Lung (tissue), 12 donors: Measurements from ENCODE around the gene CNTNAP4. TPM values are rescaled to one million over a fixed set of nuclear protein-coding genes. Genes with fewer than 3 reads are reported as not detected.

Experiments
- ATAC-seq: fragments of 200-7000 bp; cut with Tn5 transposase; one replicate; pipeline ENCODE4 v1.9.1; 2020; ENCODE audit warnings: moderate number of reproducible peaks; ENCODE audit not compliant: insufficient read depth, low FRiP score
- DNase-seq, 3 donors: peaks; one replicate each; pipeline ENCODE4 v3.0.0-alpha.2; 2013 to 2017
- H3K27ac ChIP-seq, 2 donors: one replicate each; pipeline ENCODE4 v1.5.1; 2013; ENCODE audit warnings: mild to moderate bottlenecking in 2 of 2, moderate library complexity in 2 of 2, control low read depth in 1 of 2, inconsistent platforms in 1 of 2, low read depth in 1 of 2, low read length in 1 of 2
- H3K27me3 ChIP-seq, 3 donors: one replicate each; pipeline ENCODE4 v1.5.1; 2013; ENCODE audit warnings: low read length in 2 of 3; ENCODE audit not compliant: control insufficient read depth in 3 of 3, insufficient read depth in 3 of 3
- H3K36me3 ChIP-seq, 4 donors: one replicate each; pipeline ENCODE4 v1.5.1; 2013; ENCODE audit warnings: low read length in 4 of 4, mild to moderate bottlenecking in 1 of 4, moderate library complexity in 1 of 4; ENCODE audit not compliant: control insufficient read depth in 4 of 4, insufficient read depth in 4 of 4
- H3K4me1 ChIP-seq, 5 donors: one replicate each; pipeline ENCODE4 v1.5.1; 2013; ENCODE audit warnings: low read length in 5 of 5, mild to moderate bottlenecking in 2 of 5, moderate library complexity in 1 of 5; ENCODE audit not compliant: control insufficient read depth in 5 of 5, insufficient read depth in 5 of 5
- H3K4me3 ChIP-seq: one replicate; pipeline ENCODE4 v1.5.1; 2013; ENCODE audit warnings: mild to moderate bottlenecking, control low read depth, moderate library complexity
- H3K9ac ChIP-seq, 2 donors: one replicate each; pipeline ENCODE4 v1.5.1; 2013; ENCODE audit warnings: low read length in 2 of 2, control low read depth in 1 of 2; ENCODE audit not compliant: insufficient read depth in 1 of 2
- H3K9me3 ChIP-seq, 4 donors: one replicate each; pipeline ENCODE4 v1.5.1; 2013; ENCODE audit warnings: low read length in 3 of 4, mild to moderate bottlenecking in 1 of 4, moderate library complexity in 1 of 4; ENCODE audit not compliant: control insufficient read depth in 4 of 4, insufficient read depth in 3 of 4
- CTCF ChIP-seq: IDR thresholded peaks from 2 replicates; pipeline ENCODE4 v1.5.1; 2012; ENCODE audit warnings: mild to moderate bottlenecking; ENCODE audit errors: control extremely low read depth, extremely low read depth
- WGBS, 2 donors: extraction: QIAGEN DNeasy Blood & Tissue Kit; methylation state at CpG; one replicate each; pipeline ENCODE4 v1.1.7; 2013; 5-methylcytosine and 5-hydroxymethylcytosine counted together
- polyA plus RNA-seq, 2 donors: library from polyadenylated mRNA; stranded (reverse); fragments of 200-250 nt; gene quantifications; one replicate each; pipeline ENCODE4 v1.2.1, GENCODE V29; 2013
- total RNA-seq, 2 donors: library from RNA; depleted of rRNA in 1 of 2; stranded (reverse); fragments of >200 nt in 1 of 2; gene quantifications; one replicate each; pipeline ENCODE4 v1.2.1, GENCODE V29; 2014 to 2021
- donor health status: control.
- donor health status: control.
- donor health status: Bipolar disorder and iron deficiency.
- donor health status: healthy.
- donor health status: DM: yes; HTN: yes; CAD: no.

Gene CNTNAP4
- total and polyA plus RNA-seq, 4 donors = 0.71 TPM; not detected in 3

DNA sequence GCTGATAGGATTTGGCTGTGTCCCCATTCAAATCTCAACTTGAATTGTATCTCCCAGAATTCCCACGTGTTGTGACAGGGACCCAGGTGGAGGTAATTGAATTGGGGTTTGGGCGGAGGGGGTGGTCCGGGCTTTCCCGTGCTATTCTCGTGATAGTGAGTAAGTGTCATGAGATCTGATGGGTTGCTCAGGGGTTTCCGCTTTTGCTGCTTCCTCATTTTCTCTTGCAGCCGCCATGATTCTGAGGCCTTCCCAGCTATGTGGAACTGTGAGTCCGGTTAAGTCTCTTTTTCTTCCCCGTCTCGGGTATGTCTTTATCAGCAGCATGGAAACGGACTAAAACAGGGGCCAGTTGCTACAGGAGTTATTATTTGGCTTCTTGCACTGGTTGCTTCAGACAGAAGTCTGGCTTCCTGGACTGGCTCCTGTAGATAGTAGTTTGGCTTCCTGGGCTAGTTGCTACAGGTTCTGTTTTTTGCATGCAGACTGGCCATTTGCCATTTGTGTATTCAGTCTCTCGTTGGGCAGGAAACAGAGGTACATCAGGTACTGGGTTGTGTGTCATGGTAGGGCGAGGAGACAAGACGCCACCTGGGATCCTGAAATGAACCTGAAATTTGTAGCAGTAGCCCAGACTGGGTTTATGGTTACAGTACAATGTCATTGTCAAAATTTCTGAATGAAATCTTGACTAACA lies 32.6 kb downstream of the CNTNAP4 start:
- no peaks in the 10 kb centered on the region for H3K36me3 ChIP-seq
- ATAC-seq (no peak), DNase-seq (no peak)
- no peak overlapping the region for H3K27ac ChIP-seq
- no peak for TF ChIP-seq CTCF
- H3K4me1 ChIP-seq = no peaks in the 10 kb centered on the region
- H3K9me3 ChIP-seq = peaks cover 0 to 3% (median 0%) of the 10 kb centered on the region in 4 donors
- H3K4me3 ChIP-seq = no peak overlapping the region
- no peaks in the 10 kb centered on the region for H3K27me3 ChIP-seq
- no peak overlapping the region for H3K9ac ChIP-seq
- 90 to 94% methylated on average over 14 of the region's 14 CpGs for WGBS, 2 donors

GRCh38 chr16:76311260-76311659 lies 34.1 kb downstream of the CNTNAP4 start:
- ATAC-seq (no peak), DNase-seq (no peak)
- H3K27me3 ChIP-seq = no peaks in the 10 kb centered on the region
- no peak overlapping the region for H3K4me3 ChIP-seq
- no peaks in the 10 kb centered on the region for H3K4me1 ChIP-seq
- TF ChIP-seq CTCF = no peak
- H3K36me3 ChIP-seq = no peaks in the 10 kb centered on the region
- no peak overlapping the region for H3K9ac ChIP-seq
- H3K27ac ChIP-seq = no peak overlapping the region
- 78 to 85% methylated on average over 2 of the region's 2 CpGs for WGBS, 2 donors
- H3K9me3 ChIP-seq = peaks cover 0 to 3% (median 0%) of the 10 kb centered on the region in 4 donors

DNA sequence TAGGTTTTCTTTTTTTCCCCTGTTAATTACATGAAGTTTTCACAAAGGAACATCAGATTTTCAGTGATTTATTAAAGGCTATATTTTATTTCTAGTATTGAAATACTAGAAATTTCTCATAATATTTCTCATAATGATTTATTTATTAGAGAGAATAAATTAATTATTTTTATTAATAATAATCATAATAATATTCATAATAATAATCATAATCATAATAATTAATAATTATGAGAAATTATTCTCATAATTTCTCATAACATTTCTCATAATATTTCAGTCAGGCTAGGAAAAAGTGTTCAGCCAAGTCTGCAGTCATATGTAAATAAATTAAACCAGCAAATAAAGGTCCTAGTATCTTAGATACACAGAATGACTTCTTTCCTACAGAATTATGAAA lies 41.4 kb downstream of the CNTNAP4 start:
- H3K4me3 ChIP-seq = no peak overlapping the region
- no peak overlapping the region for H3K9ac ChIP-seq
- H3K9me3 ChIP-seq = no peaks in the 10 kb centered on the region
- DNase-seq = no peak
- H3K27me3 ChIP-seq = no peaks in the 10 kb centered on the region
- H3K4me1 ChIP-seq = no peaks in the 10 kb centered on the region
- no peaks in the 10 kb centered on the region for H3K36me3 ChIP-seq
- ATAC-seq = no peak
- H3K27ac ChIP-seq = no peak overlapping the region
- TF ChIP-seq CTCF = no peak

GRCh38 chr16:76329106-76329505 lies 51.9 kb downstream of the CNTNAP4 start:
- no peak for TF ChIP-seq CTCF
- Histone ChIP-seq H3K4me1 (peaks cover 0 to 3% (median 0%) of the 10 kb centered on the region in 5 donors), H3K9ac (no peak overlapping the region), H3K27me3 (no peaks in the 10 kb centered on the region), H3K9me3 (no peaks in the 10 kb centered on the region), H3K27ac (no peak overlapping the region), H3K4me3 (no peak overlapping the region), H3K36me3 (no peaks in the 10 kb centered on the region)
- DNase-seq = peak in 2 of 3 donors; percentile 6 to 50
- WGBS, 2 donors = 57 to 83% methylated on average over 1 of the region's 1 CpG
- ATAC-seq = no peak
